Panc1 (cell line): ENCODE results near the gene PPP2R3A. TPM values are rescaled to one million over a fixed set of nuclear protein-coding genes. Genes with fewer than 3 reads are reported as not detected.

Experiments
- ATAC-seq: fragments of 200-7000 bp; cut with Tn5 transposase; 2 replicates; pipeline ENCODE4 v1.9.1; 2020; ENCODE audit warnings: mild to moderate bottlenecking, moderate library complexity
- BruUV-seq: library from RNA; stranded (reverse); fragments of 400-500 nt; replicated peaks from 2 replicates; lab custom pipeline; 2021; lab: Mats Ljungman, UMichigan
- CTCF ChIA-PET: fragments of 300-600 bp; sonication (Branson Sonifier 250); formaldehyde crosslinking; loops from one replicate; lab custom pipeline; 2022; ENCODE audit warnings: antibody characterized with exemption; lab: Charles Lee
- POLR2A ChIA-PET: fragments of 300-600 bp; sonication (Branson Sonifier 250); formaldehyde crosslinking; loops from one replicate; lab custom pipeline; 2022; ENCODE audit warnings: antibody characterized with exemption; lab: Charles Lee
- DNase-seq: peaks from one replicate; pipeline ENCODE4 v3.0.0-alpha.2; 2010; ENCODE audit warnings: low read depth, low spot score
- H3K27ac ChIP-seq: 2 replicates; pipeline ENCODE4 v1.5.1; 2011; ENCODE audit warnings: mild to moderate bottlenecking, low read length, inconsistent platforms
- H3K27me3 ChIP-seq: fragments of 200-500 bp; sonication (Bioruptor generic); 2 replicates; pipeline ENCODE4 v1.6.0; 2014; ENCODE audit warnings: low read length, inconsistent platforms; ENCODE audit not compliant: control insufficient read depth, insufficient read depth
- H3K36me3 ChIP-seq: fragments of 200-500 bp; sonication (Bioruptor generic); 2 replicates; pipeline ENCODE4 v1.5.1; 2014; ENCODE audit warnings: inconsistent platforms, mild to moderate bottlenecking, low read length, moderate library complexity; ENCODE audit not compliant: control insufficient read depth, insufficient read depth
- H3K4me1 ChIP-seq: 2 replicates; pipeline ENCODE4 v1.5.1; 2011; ENCODE audit warnings: inconsistent platforms, mild to moderate bottlenecking, low read length, moderate library complexity; ENCODE audit not compliant: control insufficient read depth, insufficient read depth
- H3K4me3 ChIP-seq, 2 experiments: 2 replicates each; pipeline ENCODE4 v1.5.1; 2011 to 2012; ENCODE audit warnings: low read depth in 2 of 2, low read length in 2 of 2, mild to moderate bottlenecking in 2 of 2, inconsistent platforms in 1 of 2, moderate library complexity in 1 of 2
- H3K9me3 ChIP-seq: fragments of 200-500 bp; sonication (Bioruptor generic); 2 replicates; pipeline ENCODE4 v1.5.1; 2014; ENCODE audit warnings: low read depth, mild to moderate bottlenecking, inconsistent platforms, low read length, moderate library complexity; ENCODE audit not compliant: control insufficient read depth, insufficient read depth
- CTCF ChIP-seq: fragments of 450-650 bp; IDR thresholded peaks from 2 replicates; pipeline ENCODE4 v1.5.1; 2017; ENCODE audit warnings: mild to moderate bottlenecking
- POLR2AphosphoS5 ChIP-seq: IDR thresholded peaks from 2 replicates; pipeline ENCODE4 v1.6.1; 2012; ENCODE audit warnings: mild to moderate bottlenecking, low read depth, low read length, moderate library complexity
- REST ChIP-seq, 2 experiments: IDR thresholded peaks; 2 replicates each; pipeline ENCODE4 v1.6.1; 2011 to 2012; ENCODE audit warnings: low read depth in 2 of 2, control low read depth in 1 of 2, low read length in 1 of 2, mild to moderate bottlenecking in 1 of 2, moderate library complexity in 1 of 2; ENCODE audit not compliant: insufficient read depth in 1 of 2
- SIN3A ChIP-seq: IDR thresholded peaks from 2 replicates; pipeline ENCODE4 v1.6.1; 2012; ENCODE audit warnings: low read depth, mild to moderate bottlenecking, low read length, moderate library complexity, borderline replicate concordance; ENCODE audit not compliant: insufficient read depth
- TCF7L2 ChIP-seq: IDR thresholded peaks from 2 replicates; pipeline ENCODE4 v1.6.1; 2011; ENCODE audit warnings: mild to moderate bottlenecking, low read depth, low read length, inconsistent platforms
- in situ Hi-C: cut with HindIII; loops from 2 replicates; pipeline ENCODE4 v1.10.0; 2016; ENCODE audit warnings: low sequenced_read_pairs, low pct_unique_long_range_greater_than_20kb
- intact Hi-C: fragments of 100-400 bp; cut with micrococcal nuclease; formaldehyde crosslinking; loops from one replicate; pipeline ENCODE4 v1.10.0; 2022; ENCODE audit not compliant: unreplicated experiment
- total RNA-seq: library from RNA; stranded (reverse); gene quantifications from one replicate; pipeline ENCODE4 v1.2.1, GENCODE V29; 2021; ENCODE audit not compliant: unreplicated experiment

The PPP2R3A gene
- total RNA-seq, 1 experiment from 2014 or later: 8.1 TPM

- Histone ChIP-seq H3K27me3 (no peaks in the 10 kb centered on the region), H3K4me3 (no peak overlapping the region), H3K36me3 (no peaks in the 10 kb centered on the region), H3K27ac (no peak overlapping the region), H3K4me1 (no peaks in the 10 kb centered on the region), H3K9me3 (no peaks in the 10 kb centered on the region)
- in situ Hi-C loops (no loop called here), intact Hi-C loops (loop anchor here (10.0 kb wide), 1 partner anchor 588 kb away; no protein-coding TSS in a partner anchor)
- TF ChIP-seq CTCF (no peak), POLR2AphosphoS5 (no peak), SIN3A (no peak), REST (IDR thresholded peaks at IDR 0.05; ENCODE audit: insufficient read depth in 1 of 2, low read depth in 2 of 2, low read length in 1 of 2) (no peak), TCF7L2 (no peak)
- ATAC-seq (no peak), DNase-seq (no peak)
- POLR2A ChIA-PET: no interaction called here
- no TSS peak for BruUV-seq
- CTCF ChIA-PET: no interaction called here
These were observed 57.2 kb downstream of the PPP2R3A start for GRCh38 chr3:136022529-136023263.

GRCh38 chr3:136023264-136023978 is 57.9 kb downstream of the PPP2R3A start:
- BruUV-seq: no TSS peak
- ATAC-seq: no peak
- no peak for DNase-seq
- POLR2A ChIA-PET: no interaction called here
- Histone ChIP-seq H3K9me3 (no peaks in the 10 kb centered on the region), H3K4me1 (no peaks in the 10 kb centered on the region), H3K27me3 (no peaks in the 10 kb centered on the region), H3K27ac (no peak overlapping the region), H3K4me3 (no peak overlapping the region), H3K36me3 (no peaks in the 10 kb centered on the region)
- intact Hi-C loops (loop anchor here (10.0 kb wide), 1 partner anchor 589 kb away; no protein-coding TSS in a partner anchor), in situ Hi-C loops (no loop called here)
- CTCF ChIA-PET: no interaction called here
- TF ChIP-seq TCF7L2 (no peak), CTCF (no peak), REST (IDR thresholded peaks at IDR 0.05; ENCODE audit: insufficient read depth in 1 of 2, low read depth in 2 of 2, low read length in 1 of 2) (no peak)
